HG03354 (cell line): ENCODE results near the gene CLDND1.

Experiments used
- ATAC-seq: cut with Tn5 transposase; IDR thresholded peaks from one replicate; pipeline ENCODE4 v1.9.1; 2021; ENCODE audit warnings: mild to moderate bottlenecking; ENCODE audit not compliant: unreplicated experiment, poor library complexity, severe bottlenecking

Gene CLDND1

GRCh38 chr3:98552232-98553020 is 29.7 kb upstream of the CLDND1 start:
- ATAC-seq: no peak

- ATAC-seq: no peak
Observed at GRCh38 chr3:98551754-98552153, 29.1 kb upstream of the CLDND1 start.

- ATAC-seq: no peak
Observed at GRCh38 chr3:98551236-98551635, 28.5 kb upstream of the CLDND1 start.

- ATAC-seq: no peak
Observed at GRCh38 chr3:98550833-98551232, 28.1 kb upstream of the CLDND1 start.

GRCh38 chr3:98548544-98548943 is 25.8 kb upstream of the CLDND1 start:
- ATAC-seq: no peak

GRCh38 chr3:98545940-98546339 is 23.2 kb upstream of the CLDND1 start:
- peak; percentile 61 for ATAC-seq

GRCh38 chr3:98542623-98543022 is 19.9 kb upstream of the CLDND1 start:
- ATAC-seq: no peak

GRCh38 chr3:98541695-98542094 is 19.0 kb upstream of the CLDND1 start:
- no peak for ATAC-seq

- ATAC-seq: peak; percentile 54
Observed at GRCh38 chr3:98540346-98540745, 17.6 kb upstream of the CLDND1 start.

- peak; percentile 74 for ATAC-seq
Observed at GRCh38 chr3:98536456-98537017, 13.8 kb upstream of the CLDND1 start.

GRCh38 chr3:98534734-98535133 is 12.0 kb upstream of the CLDND1 start:
- ATAC-seq: no peak

- ATAC-seq: no peak
Observed at GRCh38 chr3:98534168-98534567, 11.5 kb upstream of the CLDND1 start.

GRCh38 chr3:98532709-98533571 is 10.2 kb upstream of the CLDND1 start:
- no peak for ATAC-seq

GRCh38 chr3:98532275-98532637 is 9.6 kb upstream of the CLDND1 start:
- ATAC-seq: no peak

- ATAC-seq: peak; percentile 38
Observed at GRCh38 chr3:98531622-98532274, 9.0 kb upstream of the CLDND1 start, which contains the start of gene GPR15. Gene GPR15 (plus strand): TSS chr3:98531978. CDS start chr3:98532034, 56 bp downstream.

- ATAC-seq: peak; percentile 18
Observed at GRCh38 chr3:98530676-98531075, 8.0 kb upstream of the CLDND1 start.

GRCh38 chr3:98529856-98530459 is 7.3 kb upstream of the CLDND1 start:
- ATAC-seq: no peak

GRCh38 chr3:98528474-98529346 is 6.0 kb upstream of the CLDND1 start:
- no peak for ATAC-seq

- ATAC-seq: no peak
Observed at GRCh38 chr3:98525494-98525893, 2.8 kb upstream of the CLDND1 start.
